Psoas muscle (tissue), 8 donors: Measurements from ENCODE around the gene PPP2R2C. TPM values are rescaled to one million over a fixed set of nuclear protein-coding genes. Genes with fewer than 3 reads are reported as not detected.

Experiments used
- ATAC-seq, 4 donors: fragments of 200-7000 bp; cut with Tn5 transposase; one replicate each; pipeline ENCODE4 v1.9.1; 2020; ENCODE audit warnings: moderate library complexity in 3 of 4, mild to moderate bottlenecking in 2 of 4
- DNase-seq, 2 donors: peaks; one replicate each; pipeline ENCODE4 v3.0.0-alpha.2; 2020
- H3K27ac ChIP-seq: fragments of 200-600 bp; one replicate; pipeline ENCODE4 v1.8.0; 2022
- H3K27me3 ChIP-seq, 3 donors: fragments of 200-600 bp in 1 of 3; one replicate each; pipeline versions ENCODE4 v1.6.1 to v1.8.0; 2013 to 2022; ENCODE audit warnings: low read length in 2 of 3, mild to moderate bottlenecking in 2 of 3, moderate library complexity in 1 of 3; ENCODE audit not compliant: insufficient read depth in 3 of 3
- H3K36me3 ChIP-seq, 2 donors: fragments of 200-600 bp in 1 of 2; one replicate each; pipeline versions ENCODE4 v1.6.1 to v1.8.0; 2013 to 2022; ENCODE audit warnings: low read depth in 1 of 2, mild to moderate bottlenecking in 1 of 2, moderate library complexity in 1 of 2; ENCODE audit not compliant: insufficient read depth in 1 of 2
- H3K4me1 ChIP-seq: fragments of 200-600 bp; one replicate; pipeline ENCODE4 v1.8.0; 2022
- H3K4me3 ChIP-seq: fragments of 200-600 bp; one replicate; pipeline ENCODE4 v1.8.0; 2022; ENCODE audit warnings: mild to moderate bottlenecking
- H3K9me3 ChIP-seq: fragments of 200-600 bp; one replicate; pipeline ENCODE4 v1.8.0; 2022
- CTCF ChIP-seq: fragments of 200-600 bp; IDR thresholded peaks from one replicate; pipeline ENCODE4 v1.8.0; 2022; ENCODE audit warnings: antibody characterized with exemption
- WGBS, 3 donors: extraction: QIAGEN DNeasy Blood & Tissue Kit; methylation state at CpG; one replicate each; pipeline versions ENCODE4 v1.1.6 to v1.1.7; 2013; 5-methylcytosine and 5-hydroxymethylcytosine counted together
- intact Hi-C, 2 donors: fragments of 100-400 bp; cut with DNase I; formaldehyde crosslinking; loops; one replicate each; pipeline versions ENCODE4 v1.11.0 to v1.14.2; 2022
- polyA plus RNA-seq, 3 donors: library from polyadenylated mRNA; stranded (reverse); fragments of 200-250 nt; gene quantifications; one replicate each; pipeline ENCODE4 v1.2.3, GENCODE V29; 2013
- total RNA-seq, 4 donors: library from RNA; stranded (reverse); fragmentation: NEBNext Ultra II Directional in 2 of 4; extraction: Animal tissue kit (Norgen Biotek cat#: 25700) in 2 of 4; gene quantifications; one replicate each; pipeline versions ENCODE4 v1.2.1 to v1.2.4, GENCODE V29; 2021 to 2023
- donor health status: healthy with polysubstance abuse.
- donor health status: DM: no; HTN: no; CAD: no; lungs with moderate emphysema.
- donor health status: Bipolar disorder and iron deficiency.
- donor health status: healthy.
- donor health status: DM: yes; HTN: yes; CAD: no.
- donor health status: DM: no; HTN: no; CAD: no.
- donor health status: DM: no; HTN: no; CAD: no.
- donor health status: DM: yes; HTN: yes; CAD: no.

The PPP2R2C gene
- total and polyA plus RNA-seq, 7 donors, result 0.08 to 3.2 (median 1.2) TPM

DNA sequence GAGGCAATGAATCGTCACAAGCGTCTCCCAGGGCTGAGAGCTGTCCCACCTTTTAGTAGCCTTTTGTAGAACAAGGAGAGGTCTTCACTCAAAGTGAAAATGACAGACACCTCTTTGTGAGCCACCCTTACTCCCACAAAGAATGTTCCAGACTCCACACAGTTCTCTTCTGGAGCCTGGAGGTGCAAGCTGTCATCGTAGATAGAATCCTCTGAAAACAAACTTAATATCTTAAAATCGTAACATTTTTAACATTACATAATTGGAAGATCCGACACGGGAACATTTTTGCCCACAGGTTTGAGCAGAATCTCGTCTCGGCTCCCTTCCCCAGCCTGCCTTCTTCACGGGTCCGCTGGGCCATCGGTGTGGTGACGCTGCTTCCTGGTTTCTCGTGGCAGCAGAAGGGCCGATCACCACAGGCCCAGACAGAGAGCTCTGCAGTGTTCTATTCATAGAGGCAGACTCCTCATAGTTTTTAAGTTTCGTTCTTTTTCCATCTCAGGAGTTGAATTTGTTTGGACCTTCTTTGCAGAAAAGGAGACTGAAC, 175.1 kb downstream of the PPP2R2C start:
- no peak for ATAC-seq

DNA sequence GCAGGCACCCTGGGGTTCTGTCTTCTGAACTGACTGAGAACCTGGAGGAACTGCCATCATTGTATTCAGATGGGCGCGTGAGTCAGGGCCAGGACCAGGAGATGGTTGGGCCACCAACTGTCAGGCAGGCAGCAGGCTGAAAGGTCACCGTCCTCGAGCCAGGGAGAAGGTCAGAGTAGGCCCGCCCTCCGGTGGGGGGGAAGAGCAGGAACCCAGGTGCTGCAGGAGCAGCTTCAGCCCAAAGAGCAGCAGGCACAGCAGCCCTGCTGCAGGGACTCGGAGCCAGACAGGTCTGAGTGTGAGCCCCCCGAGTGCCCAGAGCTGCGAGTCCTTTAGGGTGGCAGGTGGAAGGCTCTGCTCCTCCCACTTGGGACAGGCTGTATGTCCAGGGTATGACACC, 176.4 kb downstream of the PPP2R2C start:
- H3K36me3 ChIP-seq, result peaks cover 0 to 56% of the 10 kb centered on the region in 2 donors

More for the DNA sequence above, 175.1 kb downstream of the PPP2R2C start:
- 90 to 95% (median 91%) methylated on average over 15 of the region's 15 CpGs for WGBS, 3 donors
- Histone ChIP-seq H3K27me3 (no peaks in the 10 kb centered on the region), H3K4me3 (no peak overlapping the region), H3K36me3 (peaks cover 0 to 59% of the 10 kb centered on the region in 2 donors), H3K4me1 (no peaks in the 10 kb centered on the region), H3K9me3 (no peaks in the 10 kb centered on the region), H3K27ac (no peak overlapping the region)
- intact Hi-C loops, result no loop called here
- no peak for DNase-seq
- no peak for TF ChIP-seq CTCF

DNA sequence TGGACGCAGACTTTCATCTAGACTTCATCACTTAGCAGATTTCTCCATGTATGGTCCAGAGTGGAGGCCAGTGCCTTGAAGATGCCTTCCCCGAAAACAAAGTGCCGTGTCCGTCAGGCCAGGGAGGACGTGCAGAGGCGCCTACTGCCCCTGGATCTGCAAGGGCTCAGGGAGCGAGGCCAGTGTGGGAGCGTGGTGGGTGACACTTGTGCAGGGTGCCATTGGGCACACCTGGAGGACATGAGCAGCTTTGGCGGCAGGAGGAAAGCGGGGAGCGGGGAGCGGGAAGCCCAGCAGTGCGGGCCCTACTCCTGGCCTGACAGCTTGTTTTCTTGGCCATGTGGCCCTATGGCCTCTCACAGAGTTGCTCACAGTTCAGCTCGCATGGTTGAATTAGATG, 176.9 kb downstream of the PPP2R2C start:
- Histone ChIP-seq H3K9me3 (no peaks in the 10 kb centered on the region), H3K27ac (no peak overlapping the region), H3K36me3 (peaks cover 0 to 52% of the 10 kb centered on the region in 2 donors), H3K4me3 (no peak overlapping the region), H3K27me3 (no peaks in the 10 kb centered on the region), H3K4me1 (no peaks in the 10 kb centered on the region)
- ATAC-seq, result no peak
- no peak for DNase-seq
- intact Hi-C loops, result no loop called here
- WGBS, 3 donors, result 98 to 99% (median 98%) methylated on average over 12 to 14 of the region's 14 CpGs
- no peak for TF ChIP-seq CTCF

More for the DNA sequence above, 176.4 kb downstream of the PPP2R2C start:
- ATAC-seq, result no peak
- H3K27me3 ChIP-seq, result no peaks in the 10 kb centered on the region
- H3K27ac ChIP-seq, result no peak overlapping the region
- TF ChIP-seq CTCF, result no peak
- no peak for DNase-seq
- intact Hi-C loops, result no loop called here
- no peak overlapping the region for H3K4me3 ChIP-seq
- no peaks in the 10 kb centered on the region for H3K4me1 ChIP-seq
- WGBS, 3 donors, result 84 to 91% (median 91%) methylated on average over 8 to 9 of the region's 9 CpGs
- no peaks in the 10 kb centered on the region for H3K9me3 ChIP-seq

- TF ChIP-seq CTCF, result no peak
- intact Hi-C loops, result no loop called here
- DNase-seq, result no peak
- Histone ChIP-seq H3K36me3 (peaks cover 0 to 55% of the 10 kb centered on the region in 2 donors), H3K4me1 (no peaks in the 10 kb centered on the region), H3K27ac (no peak overlapping the region), H3K27me3 (no peaks in the 10 kb centered on the region), H3K9me3 (no peaks in the 10 kb centered on the region), H3K4me3 (no peak overlapping the region)
- 96 to 97% (median 96%) methylated on average over 27 of the region's 27 CpGs for whole genome bisulfite sequencing, 3 donors
- no peak for ATAC-seq
These were observed 177.6 kb downstream of the PPP2R2C start for GRCh38 chr4:6294705-6295421.
